Tibial artery (tissue), 4 donors: ENCODE measurements around the gene SYNPR.

Source experiments
- DNase-seq, 2 donors: peaks; one replicate each; pipeline ENCODE4 v3.0.0-alpha.2; 2019
- H3K27ac ChIP-seq, 2 donors: fragments of 200-600 bp; sonication (generic) in 1 of 2; 1 replicate in 1 of 2; 2 replicates in 1 of 2; pipeline ENCODE4 v1.5.1; 2018 to 2019; ENCODE audit warnings: mild to moderate bottlenecking in 1 of 2
- H3K27me3 ChIP-seq, 2 donors: fragments of 200-600 bp; sonication (generic) in 1 of 2; one replicate each; pipeline versions ENCODE4 v1.5.1 to v1.6.0; 2016 to 2019
- H3K36me3 ChIP-seq, 3 donors: fragments of 200-600 bp; sonication (generic) in 2 of 3; one replicate each; pipeline ENCODE4 v1.5.1; 2016 to 2019; ENCODE audit warnings: mild to moderate bottlenecking in 2 of 3
- H3K4me1 ChIP-seq, 4 donors: fragments of 200-600 bp; sonication (generic) in 2 of 4; 1 replicate in 3 of 4; 2 replicates in 1 of 4; pipeline ENCODE4 v1.5.1; 2016 to 2019
- H3K4me3 ChIP-seq, 2 donors: fragments of 200-600 bp; sonication (generic) in 1 of 2; 1 replicate in 1 of 2; 2 replicates in 1 of 2; pipeline ENCODE4 v1.5.1; 2018 to 2019; ENCODE audit warnings: mild to moderate bottlenecking in 2 of 2
- H3K9me3 ChIP-seq, 3 donors: fragments of 200-600 bp; sonication (generic) in 1 of 3; one replicate each; pipeline ENCODE4 v1.5.1; 2016 to 2019
- intact Hi-C: fragments of 100-400 bp; cut with DNase I; formaldehyde crosslinking; loops from one replicate; pipeline ENCODE4 v1.15.0; 2023; ENCODE audit warnings: low total_unique reads
- TF ChIP-seq, protein P1 (sequence below), 2 experiments: fragments of 200-600 bp in 1 of 2; fragments of 450-650 bp in 1 of 2; IDR thresholded peaks; one replicate each; pipeline ENCODE4 v1.5.1; 2017 to 2019; ENCODE audit warnings: antibody characterized with exemption in 2 of 2, mild to moderate bottlenecking in 1 of 2, moderate library complexity in 1 of 2

Gene SYNPR

DNA sequence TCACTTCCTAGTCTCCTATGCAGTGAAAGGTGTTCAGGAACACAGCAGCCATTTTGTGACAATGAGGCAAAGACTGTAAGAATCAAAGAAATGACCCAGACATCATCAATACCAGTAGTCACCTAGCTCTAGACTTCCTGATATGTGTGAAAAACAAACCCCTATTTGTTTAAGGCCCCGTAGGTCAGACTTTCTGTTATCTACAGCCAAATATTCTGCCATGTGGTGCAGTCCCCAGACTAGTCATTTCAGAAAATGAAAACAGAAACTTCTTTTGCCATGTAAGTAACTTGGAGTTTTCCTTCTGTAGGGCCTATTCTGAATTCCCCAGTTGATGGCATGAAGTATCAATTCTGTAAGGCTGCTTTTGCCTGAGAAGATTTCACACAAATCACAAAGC is 192.6 kb downstream of the SYNPR start:
- TF ChIP-seq, protein P1, sequence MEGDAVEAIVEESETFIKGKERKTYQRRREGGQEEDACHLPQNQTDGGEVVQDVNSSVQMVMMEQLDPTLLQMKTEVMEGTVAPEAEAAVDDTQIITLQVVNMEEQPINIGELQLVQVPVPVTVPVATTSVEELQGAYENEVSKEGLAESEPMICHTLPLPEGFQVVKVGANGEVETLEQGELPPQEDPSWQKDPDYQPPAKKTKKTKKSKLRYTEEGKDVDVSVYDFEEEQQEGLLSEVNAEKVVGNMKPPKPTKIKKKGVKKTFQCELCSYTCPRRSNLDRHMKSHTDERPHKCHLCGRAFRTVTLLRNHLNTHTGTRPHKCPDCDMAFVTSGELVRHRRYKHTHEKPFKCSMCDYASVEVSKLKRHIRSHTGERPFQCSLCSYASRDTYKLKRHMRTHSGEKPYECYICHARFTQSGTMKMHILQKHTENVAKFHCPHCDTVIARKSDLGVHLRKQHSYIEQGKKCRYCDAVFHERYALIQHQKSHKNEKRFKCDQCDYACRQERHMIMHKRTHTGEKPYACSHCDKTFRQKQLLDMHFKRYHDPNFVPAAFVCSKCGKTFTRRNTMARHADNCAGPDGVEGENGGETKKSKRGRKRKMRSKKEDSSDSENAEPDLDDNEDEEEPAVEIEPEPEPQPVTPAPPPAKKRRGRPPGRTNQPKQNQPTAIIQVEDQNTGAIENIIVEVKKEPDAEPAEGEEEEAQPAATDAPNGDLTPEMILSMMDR (IDR thresholded peaks at IDR 0.05): no peak
- no peak overlapping the region for H3K27ac ChIP-seq

DNA sequence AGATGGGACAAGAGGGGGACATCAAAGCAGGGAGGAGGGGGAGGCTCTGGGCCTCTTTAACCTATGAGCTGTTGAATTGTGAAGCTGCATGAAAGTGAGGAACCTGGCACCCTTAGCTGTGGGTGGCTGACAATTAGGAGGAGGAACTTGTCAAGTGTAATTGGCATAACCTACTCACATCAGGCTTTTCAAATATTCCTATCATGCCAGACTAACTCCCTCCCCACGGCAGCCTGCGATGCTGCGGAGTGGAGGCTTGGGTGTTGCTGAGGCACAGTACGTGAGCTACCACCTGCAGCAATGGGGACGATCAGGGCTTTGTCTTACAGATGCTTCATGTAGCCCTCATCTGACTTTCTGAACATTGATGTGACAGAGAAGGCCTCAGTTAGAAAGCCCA is 193.7 kb downstream of the SYNPR start:
- TF ChIP-seq, protein P1 (IDR thresholded peaks at IDR 0.05): no peak
- H3K27me3 ChIP-seq: no peaks in the 10 kb centered on the region
- H3K4me3 ChIP-seq: no peak overlapping the region
- intact Hi-C loops: no loop called here
- H3K9me3 ChIP-seq: peaks cover 0 to 2% (median 0%) of the 10 kb centered on the region in 3 donors
- no peaks in the 10 kb centered on the region for H3K4me1 ChIP-seq
- no peak overlapping the region for H3K27ac ChIP-seq
- no peaks in the 10 kb centered on the region for H3K36me3 ChIP-seq
- no peak for DNase-seq

More for the DNA sequence above, 192.6 kb downstream of the SYNPR start:
- Histone ChIP-seq H3K4me3 (no peak overlapping the region), H3K27me3 (no peaks in the 10 kb centered on the region), H3K36me3 (no peaks in the 10 kb centered on the region), H3K9me3 (peaks cover 0 to 5% (median 0%) of the 10 kb centered on the region in 3 donors), H3K4me1 (no peaks in the 10 kb centered on the region)
- intact Hi-C loops: no loop called here
- no peak for DNase-seq

DNA sequence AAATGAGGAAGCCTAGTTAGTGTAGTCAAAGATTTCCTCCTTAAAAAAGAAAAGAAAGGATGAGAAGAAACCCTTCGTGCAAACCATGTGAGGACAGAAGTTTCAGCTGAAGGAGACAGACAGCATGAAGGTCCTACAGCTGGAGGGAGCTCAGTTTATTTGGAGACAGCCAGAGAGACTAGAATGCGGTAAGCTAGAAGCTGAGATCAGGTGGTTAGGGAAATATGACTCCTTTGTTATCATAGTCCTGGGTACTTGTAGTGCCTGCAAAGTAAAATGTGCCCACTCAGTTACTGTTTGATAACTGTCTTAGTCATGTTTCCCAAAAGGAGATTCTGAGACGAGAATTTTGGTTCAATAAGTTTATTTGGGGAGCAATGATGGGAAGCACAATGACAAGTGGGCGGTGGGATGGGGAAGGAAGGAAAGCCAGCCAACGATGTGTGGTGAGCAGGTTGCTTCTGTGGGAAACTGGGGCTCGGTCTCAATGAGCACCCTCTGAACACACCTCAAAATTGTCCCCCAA is 195.6 kb downstream of the SYNPR start:
- Histone ChIP-seq H3K4me3 (no peak overlapping the region), H3K27ac (no peak overlapping the region), H3K9me3 (no peaks in the 10 kb centered on the region), H3K36me3 (no peaks in the 10 kb centered on the region), H3K27me3 (no peaks in the 10 kb centered on the region), H3K4me1 (no peaks in the 10 kb centered on the region)
- intact Hi-C loops: no loop called here
- TF ChIP-seq, protein P1 (IDR thresholded peaks at IDR 0.05): no peak
- DNase-seq: no peak

DNA sequence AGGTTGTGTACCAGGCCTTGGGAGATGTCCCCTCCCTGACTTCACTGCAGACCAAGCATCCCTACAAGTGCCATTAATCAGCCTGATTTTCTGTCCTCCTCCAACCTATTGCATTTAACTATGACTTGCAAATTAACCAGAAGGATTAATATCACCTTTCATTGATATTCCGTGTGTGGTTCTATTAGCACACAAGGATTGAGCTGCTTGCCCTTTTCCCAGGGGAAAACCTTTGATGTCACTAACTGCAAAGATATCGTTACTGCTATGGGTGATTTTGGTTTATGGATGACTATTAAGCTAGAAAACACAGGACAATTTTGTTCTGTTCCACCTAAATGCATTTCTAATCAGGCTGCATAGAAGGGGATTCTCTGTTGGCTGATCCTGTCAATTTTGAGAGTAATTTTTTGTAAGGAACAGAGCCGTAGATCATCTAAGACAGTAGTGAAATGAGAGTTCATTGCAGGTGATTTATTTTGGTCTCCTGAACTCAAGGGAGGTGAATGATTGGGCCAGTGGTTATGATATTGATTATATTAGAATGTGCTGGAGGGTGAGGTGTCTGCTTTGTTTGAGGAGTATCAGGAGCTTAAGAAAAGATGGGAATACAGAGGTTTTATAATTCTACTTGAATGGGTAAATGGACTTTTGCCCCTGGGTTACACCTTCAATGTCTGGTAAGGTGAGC is 196.9 kb downstream of the SYNPR start:
- Histone ChIP-seq H3K27ac (no peak overlapping the region), H3K4me3 (no peak overlapping the region), H3K27me3 (no peaks in the 10 kb centered on the region), H3K4me1 (no peaks in the 10 kb centered on the region), H3K9me3 (no peaks in the 10 kb centered on the region), H3K36me3 (no peaks in the 10 kb centered on the region)
- no peak for DNase-seq
- intact Hi-C loops: no loop called here
- TF ChIP-seq, protein P1 (IDR thresholded peaks at IDR 0.05): no peak

DNA sequence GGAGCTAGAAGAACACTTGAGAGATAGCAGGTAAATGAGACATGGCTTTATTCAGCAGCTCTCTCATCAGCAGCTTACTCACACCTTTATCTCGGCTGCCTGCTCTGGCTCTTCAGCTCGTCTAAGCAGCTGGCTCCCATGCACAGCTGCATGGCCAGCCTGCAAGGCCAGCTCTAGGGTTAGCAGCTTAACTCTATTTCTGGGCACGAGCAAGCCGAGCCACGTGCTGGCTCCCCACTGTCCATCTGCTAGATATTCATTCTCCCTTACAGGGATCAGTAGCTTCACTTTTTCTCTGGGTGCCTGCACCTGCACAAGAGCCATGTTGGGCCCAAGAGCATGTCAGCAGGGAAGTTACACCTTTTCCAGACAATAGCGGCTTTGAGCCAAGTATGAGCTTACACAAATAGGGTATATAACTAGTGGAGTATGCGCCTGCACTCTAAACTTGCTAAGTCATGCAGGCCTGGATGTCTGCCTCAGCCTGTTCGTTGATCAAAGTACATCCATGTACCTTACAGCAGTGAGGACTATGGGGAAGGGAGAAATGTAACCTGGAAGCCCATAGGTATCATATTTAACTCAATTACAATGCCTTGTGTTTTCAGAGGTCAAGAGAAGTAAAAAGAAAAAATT is 199.5 kb downstream of the SYNPR start:
- Histone ChIP-seq H3K27ac (no peak overlapping the region), H3K27me3 (no peaks in the 10 kb centered on the region), H3K4me3 (no peak overlapping the region), H3K36me3 (no peaks in the 10 kb centered on the region), H3K9me3 (no peaks in the 10 kb centered on the region), H3K4me1 (no peaks in the 10 kb centered on the region)
- intact Hi-C loops: no loop called here
- DNase-seq: no peak
- TF ChIP-seq, protein P1 (IDR thresholded peaks at IDR 0.05): no peak
